D721Med (cell line): ENCODE results near the gene ATP6V1B1.

Experiments used
- DNase-seq: peaks from one replicate; pipeline ENCODE4 v3.0.0; 2011; ENCODE audit warnings: low spot score; ENCODE audit not compliant: insufficient read length
- FAIRE-seq: peaks from 2 replicates; lab custom pipeline; 2011; peaks lifted over from hg19 to GRCh38; lab: Jason Lieb, UNC
- CTCF ChIP-seq: IDR thresholded peaks from 2 replicates; pipeline ENCODE4 v1.5.1; 2012; ENCODE audit warnings: mild to moderate bottlenecking, control low read depth; ENCODE audit not compliant: insufficient read depth; ENCODE audit errors: missing control alignments

Gene ATP6V1B1

GRCh38 chr2:70906439-70907005 lies 29.2 kb upstream of the ATP6V1B1 start:
- DNase-seq (no peak), FAIRE-seq (no peak)
- TF ChIP-seq CTCF, result no peak

- DNase-seq (no peak), FAIRE-seq (no peak)
- TF ChIP-seq CTCF, result no peak
These were observed 28.3 kb upstream of the ATP6V1B1 start for GRCh38 chr2:70907130-70908057.

GRCh38 chr2:70916291-70916690 lies 19.4 kb upstream of the ATP6V1B1 start:
- TF ChIP-seq CTCF, result no peak

GRCh38 chr2:70918016-70918415 lies 17.7 kb upstream of the ATP6V1B1 start:
- DNase-seq (no peak), FAIRE-seq (no peak)
- TF ChIP-seq CTCF, result no peak

More at GRCh38 chr2:70916291-70916690, 19.4 kb upstream of the ATP6V1B1 start:
- DNase-seq, result no peak
- FAIRE-seq, result no peak

- DNase-seq (peak; percentile 57), FAIRE-seq (no peak)
- peak; percentile 89 for TF ChIP-seq CTCF
These were observed 15.9 kb upstream of the ATP6V1B1 start for GRCh38 chr2:70919672-70920366.

GRCh38 chr2:70920367-70920715 lies 15.4 kb upstream of the ATP6V1B1 start:
- DNase-seq (no peak), FAIRE-seq (no peak)
- no peak for TF ChIP-seq CTCF
